ENCODE data around the gene TBC1D4.
"Not testable (repeated sequence)": the region's sequence is repeated elsewhere in the genome, so short reads cannot be mapped to it uniquely, and the experiment has no call there.

DNA sequence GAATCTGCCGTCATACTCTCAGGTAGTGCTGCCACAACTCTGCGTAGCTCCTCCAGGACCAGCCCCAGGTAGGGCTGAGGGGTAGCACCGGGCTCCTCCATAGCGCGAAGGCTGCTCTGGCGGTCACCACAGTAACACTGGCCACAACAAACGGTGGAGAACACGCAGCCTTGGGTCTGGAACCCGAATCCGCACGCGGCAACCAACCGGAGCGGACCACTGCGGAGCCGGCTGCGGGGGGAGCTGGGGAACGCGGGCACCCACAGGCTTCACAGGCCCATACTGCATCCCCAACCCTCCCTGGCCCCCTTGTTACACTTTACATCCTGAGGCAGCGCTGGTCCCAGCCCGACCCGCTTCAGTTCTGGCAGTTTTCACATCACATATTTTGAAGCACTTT, 241.7 kb downstream of the TBC1D4 start:
- TF ChIP-seq, protein P1, sequence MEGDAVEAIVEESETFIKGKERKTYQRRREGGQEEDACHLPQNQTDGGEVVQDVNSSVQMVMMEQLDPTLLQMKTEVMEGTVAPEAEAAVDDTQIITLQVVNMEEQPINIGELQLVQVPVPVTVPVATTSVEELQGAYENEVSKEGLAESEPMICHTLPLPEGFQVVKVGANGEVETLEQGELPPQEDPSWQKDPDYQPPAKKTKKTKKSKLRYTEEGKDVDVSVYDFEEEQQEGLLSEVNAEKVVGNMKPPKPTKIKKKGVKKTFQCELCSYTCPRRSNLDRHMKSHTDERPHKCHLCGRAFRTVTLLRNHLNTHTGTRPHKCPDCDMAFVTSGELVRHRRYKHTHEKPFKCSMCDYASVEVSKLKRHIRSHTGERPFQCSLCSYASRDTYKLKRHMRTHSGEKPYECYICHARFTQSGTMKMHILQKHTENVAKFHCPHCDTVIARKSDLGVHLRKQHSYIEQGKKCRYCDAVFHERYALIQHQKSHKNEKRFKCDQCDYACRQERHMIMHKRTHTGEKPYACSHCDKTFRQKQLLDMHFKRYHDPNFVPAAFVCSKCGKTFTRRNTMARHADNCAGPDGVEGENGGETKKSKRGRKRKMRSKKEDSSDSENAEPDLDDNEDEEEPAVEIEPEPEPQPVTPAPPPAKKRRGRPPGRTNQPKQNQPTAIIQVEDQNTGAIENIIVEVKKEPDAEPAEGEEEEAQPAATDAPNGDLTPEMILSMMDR (conservative IDR thresholded peaks at IDR 0.05) = not testable (repeated sequence)
- not testable (repeated sequence) for TF ChIP-seq EZH2 (IDR thresholded peaks at IDR 0.05; ENCODE audit: low read depth)
